ENCODE results near the gene CAPN15.

GRCh38 chr16:515175-515938 is 12.2 kb upstream of the CAPN15 start:
- TF ChIP-seq POLR2AphosphoS5 (IDR thresholded peaks at IDR 0.05) = no peak
- TF ChIP-seq CTCF (IDR thresholded peaks at IDR 0.05) = no peak
- no peak for TF ChIP-seq EP300 (IDR thresholded peaks at IDR 0.05)

Measured in suprapubic skin (tissue), 4 donors.